ENCODE results near the gene ARHGDIB. TPM values are rescaled to one million over a fixed set of nuclear protein-coding genes. Genes with fewer than 3 reads are reported as not detected.

The ARHGDIB gene
- total RNA-seq, 1 donor from 2014 or later, result 272 TPM

- DNase-seq (ENCODE audit: extremely low read depth, low read depth, low spot score), result no peak
These were observed 26.9 kb downstream of the ARHGDIB start for GRCh38 chr12:14934511-14934910.

GRCh38 chr12:14931791-14932560, 29.4 kb downstream of the ARHGDIB start:
- DNase-seq (ENCODE audit: extremely low read depth, low read depth, low spot score), result no peak

DNA sequence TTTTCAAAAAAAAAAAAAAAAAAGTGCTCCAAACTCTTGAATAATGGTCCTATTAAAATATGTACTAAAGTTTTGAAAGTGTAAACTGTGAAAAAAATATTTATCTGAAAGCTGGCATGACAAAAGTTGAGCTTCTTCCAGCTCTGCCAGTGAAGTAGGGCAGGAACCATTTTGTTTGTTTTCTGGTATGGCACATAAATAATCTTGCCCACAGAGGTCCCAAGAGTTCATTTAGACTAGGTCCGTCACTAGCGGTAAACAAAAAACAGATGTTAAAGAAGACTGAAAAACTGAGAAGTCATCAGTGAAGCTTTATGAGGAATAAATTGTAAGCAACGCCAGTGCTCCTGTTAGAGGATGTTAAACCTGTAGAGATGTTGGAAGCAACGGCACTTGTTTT, 30.0 kb downstream of the ARHGDIB start:
- DNase-seq (ENCODE audit: extremely low read depth, low read depth, low spot score), result no peak

GRCh38 chr12:14930299-14930698, 31.1 kb downstream of the ARHGDIB start:
- no peak for DNase-seq (ENCODE audit: extremely low read depth, low read depth, low spot score)

DNA sequence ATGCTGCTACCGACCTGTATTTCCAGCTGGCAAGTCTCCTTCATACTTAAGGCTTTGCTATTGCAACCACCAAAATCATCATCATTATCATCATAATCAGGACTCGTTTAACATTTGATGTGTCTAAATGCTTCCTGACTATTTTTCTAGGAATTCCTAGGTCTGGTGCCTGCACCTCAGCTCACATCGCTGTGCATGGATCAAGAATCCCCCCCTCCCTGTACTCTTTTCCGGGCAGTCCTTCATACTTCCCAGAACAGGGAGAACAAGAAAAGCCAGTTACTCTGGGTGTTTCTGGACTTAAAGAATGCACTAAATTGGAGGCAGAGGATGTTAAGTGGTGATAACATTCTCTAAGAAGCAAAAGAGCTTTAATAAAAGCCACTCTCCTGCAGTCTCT, 32.5 kb downstream of the ARHGDIB start:
- no peak for DNase-seq (ENCODE audit: extremely low read depth, low read depth, low spot score)

GRCh38 chr12:14927267-14927666, 34.1 kb downstream of the ARHGDIB start:
- no peak for DNase-seq (ENCODE audit: extremely low read depth, low read depth, low spot score)

- no peak for DNase-seq (ENCODE audit: extremely low read depth, low read depth, low spot score)
These were observed 36.9 kb downstream of the ARHGDIB start for GRCh38 chr12:14924541-14924940.

GRCh38 chr12:14923944-14924343, 37.5 kb downstream of the ARHGDIB start:
- no peak for DNase-seq (ENCODE audit: extremely low read depth, low read depth, low spot score)

- no peak for DNase-seq (ENCODE audit: extremely low read depth, low read depth, low spot score)
These were observed 40.2 kb downstream of the ARHGDIB start for GRCh38 chr12:14921218-14921617.

- DNase-seq (ENCODE audit: extremely low read depth, low read depth, low spot score), result no peak
These were observed 40.8 kb downstream of the ARHGDIB start for GRCh38 chr12:14920475-14921126.

DNA sequence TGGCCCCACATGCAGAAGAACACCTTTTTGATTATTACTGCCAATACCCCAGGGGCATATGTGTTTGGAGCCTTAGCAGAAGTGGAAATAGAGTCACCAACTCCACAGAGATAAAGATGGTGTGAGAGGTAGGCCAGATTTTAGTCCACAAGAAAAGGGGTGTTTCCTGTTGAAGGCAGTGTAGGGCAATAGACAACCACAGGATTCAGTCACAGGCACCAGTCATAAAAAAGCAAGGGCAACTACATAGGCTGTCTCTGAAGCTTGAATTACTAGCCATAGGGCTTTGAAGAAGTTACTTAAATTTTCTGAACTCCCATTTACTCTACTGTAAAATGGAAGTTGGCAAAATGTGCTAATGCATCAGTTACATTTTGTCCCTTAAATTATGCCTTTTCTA, 41.9 kb downstream of the ARHGDIB start:
- no peak for DNase-seq (ENCODE audit: extremely low read depth, low read depth, low spot score)

DNA sequence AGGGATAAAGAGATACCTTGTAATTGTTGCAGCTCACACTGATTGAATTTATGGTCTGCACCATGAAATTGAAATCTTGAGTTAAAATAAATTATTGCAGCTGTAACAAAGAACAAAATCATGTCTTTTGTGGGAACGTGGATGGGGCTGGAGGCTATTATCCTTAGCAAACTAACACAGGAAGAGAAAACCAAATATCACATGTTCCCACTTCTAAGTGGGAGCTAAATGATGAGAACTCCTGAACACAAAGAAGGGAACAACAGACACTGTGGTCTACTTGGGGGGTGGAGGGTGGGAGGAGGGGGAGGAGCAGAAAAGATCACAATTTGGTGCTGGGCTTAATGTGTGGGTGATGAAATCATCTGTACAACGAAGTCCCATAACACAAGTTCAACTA, 45.7 kb downstream of the ARHGDIB start:
- no peak for DNase-seq (ENCODE audit: extremely low read depth, low read depth, low spot score)

- DNase-seq (ENCODE audit: extremely low read depth, low read depth, low spot score), result no peak
These were observed 48.0 kb downstream of the ARHGDIB start for GRCh38 chr12:14913381-14913781.

GRCh38 chr12:14911131-14911530, 50.3 kb downstream of the ARHGDIB start:
- no peak for DNase-seq (ENCODE audit: extremely low read depth, low read depth, low spot score)

DNA sequence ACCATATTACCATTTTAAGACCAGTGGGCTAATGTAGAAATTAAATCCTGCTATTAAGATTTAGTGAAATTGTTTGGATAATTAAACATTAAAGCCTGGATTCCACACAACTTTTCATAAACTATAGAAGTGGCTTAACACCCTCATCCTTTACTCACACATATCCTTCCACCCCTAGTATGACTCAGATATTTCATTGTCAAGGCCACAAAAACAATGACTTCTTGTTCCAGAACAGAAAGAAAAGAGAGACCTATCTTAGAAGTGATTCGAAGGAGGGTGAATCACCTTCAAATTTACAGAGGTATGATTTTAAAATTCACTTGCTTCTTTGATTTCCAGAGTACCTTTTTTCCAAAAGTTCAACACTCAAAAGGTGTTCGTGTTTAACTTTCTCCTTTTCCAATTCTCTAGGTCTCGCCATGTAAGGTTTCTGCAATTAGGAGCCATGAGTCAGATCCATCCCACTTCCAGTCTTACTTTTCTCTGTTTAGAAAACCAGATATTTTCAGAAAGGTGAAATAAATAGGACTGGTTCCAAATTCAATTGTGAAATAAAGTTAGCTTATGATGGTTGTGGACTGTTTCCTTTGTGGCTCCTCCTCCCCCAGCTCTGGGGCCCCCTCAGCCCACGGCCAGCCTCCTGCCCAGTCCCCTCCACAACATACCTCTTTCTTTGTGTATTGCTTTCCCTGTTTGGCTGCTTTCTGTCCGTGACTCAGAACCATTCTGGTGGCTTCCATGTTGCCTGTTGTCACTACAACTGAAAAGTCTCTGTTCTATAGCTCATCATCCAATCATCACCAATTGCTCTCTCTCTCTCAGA, 51.1 kb downstream of the ARHGDIB start:
- peak; percentile 56 for DNase-seq (ENCODE audit: extremely low read depth, low read depth, low spot score)

GRCh38 chr12:14907953-14908352, 53.4 kb downstream of the ARHGDIB start:
- no peak for DNase-seq (ENCODE audit: extremely low read depth, low read depth, low spot score)

- DNase-seq (ENCODE audit: extremely low read depth, low read depth, low spot score), result no peak
These were observed 55.3 kb downstream of the ARHGDIB start for GRCh38 chr12:14906114-14906513.

- peak; percentile 73 for DNase-seq (ENCODE audit: extremely low read depth, low read depth, low spot score)
These were observed 56.0 kb downstream of the ARHGDIB start for GRCh38 chr12:14905269-14906004.

GRCh38 chr12:14904854-14905253, 56.5 kb downstream of the ARHGDIB start:
- DNase-seq (ENCODE audit: extremely low read depth, low read depth, low spot score), result no peak

DNA sequence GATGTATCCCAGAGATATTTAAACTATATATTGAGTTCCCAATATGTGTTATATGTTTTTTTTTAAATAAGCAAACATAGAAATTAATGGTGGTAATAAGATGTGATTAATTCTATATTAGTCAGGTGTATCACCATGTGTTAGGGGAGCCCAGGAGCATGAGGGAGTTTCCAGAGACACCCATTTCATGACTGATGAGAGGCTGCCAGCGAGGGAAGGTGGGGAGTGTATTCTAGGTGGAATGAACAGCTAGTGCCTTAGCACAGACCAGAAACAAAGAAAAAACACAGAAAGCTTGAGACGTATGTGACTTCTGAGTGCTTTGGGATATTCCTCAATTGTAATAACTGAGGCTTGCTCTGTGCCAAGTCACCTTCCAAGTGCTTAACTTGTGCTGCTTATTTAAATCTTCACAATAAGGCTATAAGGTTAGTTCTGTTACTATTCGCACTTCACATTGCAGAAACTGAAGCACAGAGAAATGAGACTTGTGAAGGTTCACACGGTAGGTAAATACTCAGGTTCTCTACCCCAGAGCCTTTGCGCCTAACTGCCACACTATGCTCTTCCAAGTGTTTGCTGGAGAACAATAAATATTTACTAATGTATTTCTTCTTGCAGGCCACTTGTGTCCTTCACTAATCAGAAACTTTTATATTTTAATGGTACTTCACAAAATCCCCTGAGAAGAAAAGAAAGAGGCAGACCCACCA, 57.9 kb downstream of the ARHGDIB start:
- DNase-seq (ENCODE audit: extremely low read depth, low read depth, low spot score), result no peak
